Nephron progenitor cell (in vitro differentiated cells): Measurements from ENCODE around the gene NAP1L4.

Source experiments
- DNase-seq: peaks from one replicate; pipeline ENCODE4 v3.0.0; 2021
- H3K27ac Mint-ChIP-seq: 2 replicates; pipeline ENCODE4 v1.8.0; 2021; ENCODE audit warnings: mild to moderate bottlenecking, moderate library complexity, mixed read lengths
- H3K27me3 Mint-ChIP-seq: 2 replicates; pipeline ENCODE4 v1.8.0; 2021; ENCODE audit warnings: mild to moderate bottlenecking, low read depth, mixed read lengths; ENCODE audit not compliant: poor library complexity
- H3K36me3 Mint-ChIP-seq: 2 replicates; pipeline ENCODE4 v1.8.0; 2021; ENCODE audit warnings: low read depth, mixed read lengths
- H3K4me1 Mint-ChIP-seq: 2 replicates; pipeline ENCODE4 v1.8.0; 2021; ENCODE audit warnings: mixed read lengths
- H3K4me3 Mint-ChIP-seq: 2 replicates; pipeline ENCODE4 v1.8.0; 2021; ENCODE audit warnings: mild to moderate bottlenecking, moderate library complexity, mixed read lengths
- H3K9me3 Mint-ChIP-seq: 2 replicates; pipeline ENCODE4 v1.8.0; 2021; ENCODE audit warnings: mild to moderate bottlenecking, moderate library complexity, mixed read lengths
- CTCF ChIP-seq: fragments of 200-600 bp; sonication (generic); IDR thresholded peaks from 2 replicates; pipeline ENCODE4 v1.5.0; 2021; ENCODE audit warnings: antibody characterized with exemption

Gene NAP1L4

GRCh38 chr11:2931420-2931746 lies 60.7 kb downstream of the NAP1L4 start:
- no peaks in the 10 kb centered on the region for H3K36me3 Mint-ChIP-seq
- H3K27me3 Mint-ChIP-seq: peaks cover 43% of the 10 kb centered on the region
- no peak for DNase-seq
- H3K4me3 Mint-ChIP-seq: no peak overlapping the region
- H3K4me1 Mint-ChIP-seq: peaks cover 13% of the 10 kb centered on the region
- H3K27ac Mint-ChIP-seq: no peak overlapping the region
- H3K9me3 Mint-ChIP-seq: peaks cover 6% of the 10 kb centered on the region
- TF ChIP-seq CTCF: no peak

GRCh38 chr11:2930704-2931419 lies 61.3 kb downstream of the NAP1L4 start:
- Mint-ChIP-seq H3K27ac (no peak overlapping the region), H3K4me3 (peak overlapping the region; percentile 76), H3K4me1 (peaks cover 13% of the 10 kb centered on the region), H3K27me3 (peaks cover 45% of the 10 kb centered on the region), H3K36me3 (no peaks in the 10 kb centered on the region), H3K9me3 (peaks cover 6% of the 10 kb centered on the region)
- peak; percentile 66 for DNase-seq
- TF ChIP-seq CTCF: peak; percentile 31

- Mint-ChIP-seq H3K27ac (peak overlapping the region; percentile 33), H3K4me3 (peak overlapping the region; percentile 76), H3K27me3 (peaks cover 49% of the 10 kb centered on the region), H3K4me1 (peaks cover 13% of the 10 kb centered on the region), H3K36me3 (no peaks in the 10 kb centered on the region), H3K9me3 (peaks cover 6% of the 10 kb centered on the region)
- peak; percentile 35 for TF ChIP-seq CTCF
- DNase-seq: peak; percentile 58
Measured at GRCh38 chr11:2929950-2930703, 62.0 kb downstream of the NAP1L4 start.

- Mint-ChIP-seq H3K4me1 (peaks cover 13% of the 10 kb centered on the region), H3K36me3 (no peaks in the 10 kb centered on the region), H3K27me3 (peaks cover 49% of the 10 kb centered on the region), H3K9me3 (peaks cover 1% of the 10 kb centered on the region), H3K4me3 (peak overlapping the region; percentile 72), H3K27ac (no peak overlapping the region)
- DNase-seq: peak; percentile 51
- TF ChIP-seq CTCF: no peak
Measured at GRCh38 chr11:2929531-2929949, 62.6 kb downstream of the NAP1L4 start.

GRCh38 chr11:2928605-2929530 lies 63.3 kb downstream of the NAP1L4 start, which contains the start of gene PHLDA2:
Gene PHLDA2, minus strand, starts transcription at chr11:2929420. Its CDS starts 56 bp downstream, at chr11:2929364.
- Mint-ChIP-seq H3K27ac (no peak within 1 kb of the TSS), H3K4me3 (peak within 1 kb of the TSS; percentile 84), H3K4me1 (peaks cover 13% of the 10 kb centered on the region), H3K36me3 (no peaks in the 10 kb centered on the region), H3K27me3 (peaks cover 49% of the 10 kb centered on the region), H3K9me3 (no peaks in the 10 kb centered on the region)
- TF ChIP-seq CTCF: no peak
- peak; percentile 59 for DNase-seq
